HG03108 (cell line): ENCODE measurements around the gene PER2.

Experiments used
- ATAC-seq: cut with Tn5 transposase; IDR thresholded peaks from one replicate; pipeline ENCODE4 v1.9.1; 2021; ENCODE audit warnings: moderate library complexity; ENCODE audit not compliant: unreplicated experiment

Gene PER2

DNA sequence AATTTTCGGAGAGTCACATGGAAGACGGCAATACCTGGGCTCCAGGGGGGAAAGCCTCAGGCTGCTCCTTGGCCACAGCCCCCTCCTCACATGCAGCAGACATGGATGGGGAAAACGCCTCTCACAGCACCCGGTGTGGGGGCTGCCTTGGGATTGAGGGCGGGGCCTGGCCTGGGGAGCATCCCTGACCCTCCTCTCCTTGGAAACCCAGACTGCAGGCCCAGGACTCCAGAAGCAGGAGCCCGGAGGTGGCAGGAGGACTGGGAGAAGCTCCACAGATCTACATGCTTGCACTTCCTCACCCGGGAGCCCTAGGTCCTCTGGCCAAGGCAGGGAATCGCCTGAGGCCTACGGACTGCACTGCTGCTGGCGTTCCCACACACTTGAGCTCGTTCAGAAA, 36.4 kb downstream of the PER2 start:
- ATAC-seq = no peak

- no peak for ATAC-seq
Observed at GRCh38 chr2:238251331-238251730, 37.1 kb downstream of the PER2 start.

GRCh38 chr2:238250896-238251295, 37.5 kb downstream of the PER2 start:
- no peak for ATAC-seq

DNA sequence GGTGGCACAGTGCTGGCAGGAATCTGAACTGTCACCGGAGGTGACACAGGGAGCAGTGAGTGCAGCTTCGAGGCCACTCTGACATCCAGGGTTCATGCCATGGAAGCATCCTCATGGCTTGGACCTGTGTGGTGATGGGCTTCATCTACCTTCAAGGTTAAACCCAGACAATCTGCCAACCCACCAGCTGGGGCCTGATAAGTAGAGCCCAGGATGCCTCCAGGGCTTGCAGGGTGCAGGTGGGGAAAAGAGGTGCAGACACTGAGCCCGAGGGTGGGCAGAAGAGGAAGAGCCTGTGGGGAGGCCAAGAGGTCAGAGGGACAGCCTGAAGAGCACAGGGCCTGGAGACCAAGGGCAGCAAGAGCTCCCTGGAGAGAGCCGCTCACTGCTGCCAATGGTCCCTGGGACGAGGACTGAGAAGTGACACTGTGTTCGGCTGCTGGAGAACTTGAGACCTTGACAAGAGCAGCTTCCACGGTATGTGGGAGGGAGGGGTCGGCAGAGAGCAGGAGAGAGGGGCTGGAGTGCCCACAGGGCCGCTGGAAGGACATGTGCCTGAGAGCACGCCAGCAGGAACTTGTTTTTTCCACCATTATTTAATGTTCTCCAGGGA, 40.5 kb downstream of the PER2 start:
- ATAC-seq = no peak

GRCh38 chr2:238247002-238247822, 41.2 kb downstream of the PER2 start:
- no peak for ATAC-seq

DNA sequence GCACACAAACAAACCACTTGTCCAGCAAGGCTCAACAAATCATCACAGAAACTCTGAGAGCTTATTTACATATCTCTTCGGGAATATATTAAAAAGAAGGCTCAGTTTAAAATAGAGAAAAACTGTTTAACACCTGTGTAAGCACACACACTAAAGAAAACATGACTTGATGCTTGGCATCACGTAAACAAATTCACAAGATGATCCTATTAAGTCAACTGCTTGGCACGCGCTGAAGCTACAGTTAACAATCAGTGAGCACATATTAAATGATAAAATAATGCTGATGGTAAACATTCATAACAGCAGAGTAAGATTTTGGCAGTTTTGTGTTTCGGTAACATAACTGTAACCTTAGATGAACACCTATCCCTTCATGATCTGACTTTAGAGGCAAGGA, 44.3 kb downstream of the PER2 start:
- no peak for ATAC-seq

DNA sequence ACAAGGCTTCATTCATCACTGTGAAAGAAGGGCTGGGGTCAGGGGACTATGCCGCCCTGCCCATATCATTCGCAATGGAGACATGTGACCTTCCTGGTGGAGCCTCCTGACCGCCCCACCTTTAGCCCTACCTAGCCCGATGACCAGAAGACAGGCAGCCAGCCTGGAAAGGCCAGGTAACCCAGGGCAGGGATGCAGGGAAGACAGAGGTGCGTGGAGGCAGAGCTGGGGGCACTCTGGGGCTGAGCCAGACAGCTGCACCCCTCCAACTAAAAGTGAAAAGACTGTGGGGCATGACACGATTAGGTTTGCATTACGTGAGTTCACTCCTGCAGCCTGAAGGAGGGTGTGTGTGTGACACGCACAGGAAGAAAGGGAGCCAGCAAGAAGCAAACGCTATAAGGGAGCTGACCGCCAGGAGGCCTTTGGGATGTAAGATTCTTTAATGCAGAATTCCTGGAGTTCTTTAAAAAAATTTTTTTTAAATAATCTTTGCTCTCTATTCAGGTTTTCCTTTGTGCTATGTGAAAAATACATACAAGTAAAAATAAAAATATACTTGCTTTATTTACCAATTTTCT, 44.8 kb downstream of the PER2 start:
- ATAC-seq = no peak

- ATAC-seq = no peak
Observed at GRCh38 chr2:238242731-238243495, 45.5 kb downstream of the PER2 start.

- no peak for ATAC-seq
Observed at GRCh38 chr2:238241970-238242369, 46.4 kb downstream of the PER2 start.

DNA sequence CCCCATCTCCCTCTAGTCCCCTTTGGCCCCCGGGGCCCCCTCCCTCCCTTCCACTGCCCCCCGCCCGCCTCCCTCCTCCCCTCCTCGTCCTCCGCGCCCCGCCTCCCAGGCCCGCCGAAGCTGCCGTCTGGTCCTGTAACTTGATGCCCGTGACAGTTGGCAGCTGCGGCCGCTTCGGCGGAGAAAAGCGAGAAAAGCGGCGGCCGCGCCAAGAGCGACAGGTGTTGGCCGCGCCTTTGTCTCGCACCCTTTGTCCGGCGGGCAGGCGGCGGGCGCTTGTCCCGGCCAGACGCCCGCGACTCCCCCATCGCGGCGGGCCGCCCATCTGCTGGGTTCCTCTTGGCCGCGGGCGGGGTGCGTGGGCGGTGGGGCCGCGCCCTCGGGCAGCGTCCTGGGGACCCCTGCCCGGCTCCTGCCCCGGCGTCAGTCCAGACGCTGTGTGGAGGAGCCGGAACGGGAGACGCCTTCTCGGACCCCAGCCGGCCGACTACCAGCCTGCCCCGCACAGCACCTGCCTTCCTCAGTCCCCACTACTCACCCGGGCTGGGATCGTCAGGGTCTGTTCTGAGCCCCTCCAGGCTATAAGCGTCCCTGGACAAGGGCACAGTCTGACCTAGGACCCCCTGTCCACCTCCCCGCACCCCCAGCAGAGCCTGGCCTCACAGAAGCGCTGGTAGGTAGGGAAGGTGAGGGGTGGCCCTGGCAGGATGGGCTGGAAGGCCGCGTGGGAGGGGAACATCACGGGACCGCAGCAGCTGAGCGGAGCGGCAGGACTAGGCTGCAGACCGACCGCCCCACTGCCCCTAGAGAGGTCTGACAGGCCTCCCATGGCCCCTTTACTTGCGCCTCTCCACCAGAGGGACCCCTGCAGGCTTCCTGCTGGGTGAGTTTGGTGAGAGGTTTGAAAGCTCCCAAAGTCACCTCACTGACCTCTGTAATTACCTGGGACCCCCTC, 47.4 kb downstream of the PER2 start:
- ATAC-seq = no peak

DNA sequence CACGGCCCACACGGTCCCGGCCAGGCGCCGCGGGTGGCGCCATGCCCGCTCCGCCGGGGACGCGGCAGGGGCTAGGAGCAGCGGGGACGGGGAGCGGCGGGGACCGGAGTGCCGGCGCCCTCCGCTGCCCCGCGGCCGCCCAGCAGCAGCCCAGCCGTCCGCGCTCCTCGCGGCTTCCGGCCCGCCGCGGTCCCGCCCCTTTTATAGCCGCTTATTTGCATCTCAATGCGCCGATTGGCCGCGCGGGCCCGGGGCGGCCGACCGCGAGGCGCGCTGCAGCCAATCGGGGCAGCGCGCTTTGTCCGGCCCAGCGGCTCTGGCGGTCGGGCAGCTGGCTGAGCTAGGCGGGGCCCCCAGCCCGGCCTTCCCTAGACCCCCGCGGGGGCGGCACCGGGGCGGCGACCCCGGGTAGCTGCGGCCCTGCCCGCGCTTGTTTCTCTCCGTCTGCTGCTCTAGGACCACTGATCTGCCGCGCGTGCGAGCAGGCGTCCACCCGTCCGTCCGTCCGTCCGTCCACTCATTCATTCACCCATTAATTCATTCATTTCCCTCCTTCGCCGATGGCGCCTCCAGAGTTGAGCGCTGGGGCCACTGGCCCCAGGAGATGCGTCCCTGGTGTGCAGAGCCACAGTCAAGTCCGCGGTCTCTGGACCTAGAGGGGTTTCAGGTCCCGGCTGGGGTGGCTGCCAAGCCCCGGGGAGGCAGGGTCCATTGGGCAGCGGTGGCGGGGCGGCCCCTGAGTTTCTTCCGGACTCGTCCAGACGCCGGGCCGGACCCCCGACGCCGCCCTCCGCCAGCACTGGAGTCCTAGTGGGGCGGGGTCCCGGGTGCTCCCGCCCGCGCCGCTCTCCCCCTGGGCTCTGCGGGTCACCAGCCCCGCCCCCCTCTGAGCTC, 48.3 kb downstream of the PER2 start, which contains the start of gene HES6:
TSS of gene HES6 (minus strand) at position 176 of the 894 bp plus-strand sequence. CDS start at position 43, 133 bp downstream.
- ATAC-seq = peak; percentile 85

DNA sequence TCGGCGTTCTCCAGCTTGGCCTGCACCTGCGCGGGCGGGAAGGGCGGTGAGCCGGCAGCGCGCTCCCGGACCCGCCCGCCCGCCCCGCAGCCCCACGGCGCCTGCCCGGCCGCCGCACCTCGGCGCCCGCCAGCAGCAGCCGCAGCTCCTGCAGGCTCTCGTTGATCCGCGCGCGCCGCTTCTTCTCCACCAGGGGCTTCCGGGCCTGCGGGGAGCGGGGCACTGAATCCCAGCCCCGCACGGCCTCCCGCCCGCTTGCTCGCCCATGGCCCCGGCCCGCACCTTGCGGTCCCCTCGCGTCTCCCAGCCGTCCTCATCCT, 48.9 kb downstream of the PER2 start:
- no peak for ATAC-seq

GRCh38 chr2:238238766-238239542, 49.5 kb downstream of the PER2 start:
- no peak for ATAC-seq

DNA sequence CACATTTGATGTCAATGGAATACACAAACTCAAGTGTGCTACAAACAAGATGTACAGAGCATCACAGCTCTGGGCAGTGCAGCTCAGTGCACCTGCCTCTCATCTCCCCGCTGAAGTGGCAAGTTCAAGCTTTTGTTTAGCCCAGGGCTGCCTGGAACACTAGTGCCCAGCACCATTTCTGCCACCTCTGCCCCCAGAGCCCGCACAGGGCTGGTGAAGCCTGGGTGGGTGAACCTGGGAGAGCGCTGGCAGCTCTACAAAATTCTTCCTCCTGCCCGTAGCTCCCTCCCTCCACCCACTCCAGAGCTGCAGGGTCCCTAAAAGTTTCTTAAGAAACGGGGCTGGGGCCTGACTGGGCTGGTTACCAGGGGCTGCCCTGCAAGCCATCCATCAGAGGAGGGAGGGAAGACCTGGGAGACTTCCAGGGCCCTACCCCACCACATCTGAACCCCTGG, 50.1 kb downstream of the PER2 start:
- no peak for ATAC-seq

DNA sequence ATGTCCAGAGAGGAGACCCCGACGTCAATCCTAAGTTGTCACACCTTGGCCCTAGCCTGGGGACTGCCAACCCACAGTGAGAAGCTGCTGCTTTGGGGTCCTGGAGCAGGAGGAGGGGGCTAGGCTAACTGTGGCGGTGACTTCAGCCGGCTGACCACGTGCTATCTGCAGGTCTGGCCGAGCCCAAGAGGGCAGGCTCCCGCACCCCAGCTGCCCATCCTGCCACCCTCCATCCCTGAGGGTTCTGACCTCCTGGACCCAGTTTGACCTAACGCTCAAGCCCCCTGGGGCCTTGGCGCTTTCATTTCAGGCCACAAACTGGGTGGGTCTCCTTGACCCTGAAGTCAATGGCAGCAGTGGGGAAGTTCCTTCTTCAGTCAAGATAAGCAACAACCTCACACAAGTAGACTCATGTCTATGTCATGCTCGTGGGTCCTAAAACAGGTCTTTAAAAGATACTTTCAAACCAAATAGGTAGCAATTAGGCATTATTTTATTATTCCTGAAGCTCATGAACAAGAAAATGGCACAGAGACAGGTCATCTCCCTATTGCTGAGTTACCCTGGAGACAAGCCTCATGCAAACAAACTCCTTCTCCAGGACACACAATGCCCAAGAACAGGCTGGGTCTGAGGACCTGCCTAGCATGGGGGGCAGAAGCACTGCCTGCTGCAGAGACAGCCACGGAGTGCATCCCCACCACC, 50.8 kb downstream of the PER2 start:
- ATAC-seq = no peak

GRCh38 chr2:238236571-238236970, 51.8 kb downstream of the PER2 start:
- ATAC-seq = no peak

GRCh38 chr2:238235856-238236255, 52.6 kb downstream of the PER2 start:
- ATAC-seq = no peak

DNA sequence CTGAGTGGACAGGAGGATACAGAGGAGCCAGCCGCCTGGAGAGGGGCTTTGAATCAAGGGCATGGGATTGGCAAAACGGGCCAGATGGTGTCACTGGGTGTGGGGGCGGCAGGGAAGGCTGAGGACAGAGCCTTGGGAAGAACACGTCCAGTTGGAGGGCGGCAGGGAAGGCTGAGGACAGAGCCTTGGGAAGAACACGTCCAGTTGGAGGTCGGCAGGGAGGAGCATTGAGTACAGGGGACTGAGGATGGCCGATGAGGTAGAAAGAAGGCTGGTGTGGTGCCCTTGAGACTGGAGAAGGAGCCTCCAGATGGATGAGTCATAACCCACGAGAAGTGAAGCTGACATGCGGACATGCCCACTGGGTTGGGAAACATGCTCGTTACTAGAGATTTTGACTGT, 53.1 kb downstream of the PER2 start:
- no peak for ATAC-seq
